GM21717 (cell line): Measurements from ENCODE around the gene CSNK1D.
A peak's percentile ranks its signal among the peaks of the same experiment; 100 is the strongest.

Experiments
- ATAC-seq: cut with Tn5 transposase; IDR thresholded peaks from one replicate; pipeline ENCODE4 v1.9.1; 2021; ENCODE audit warnings: mild to moderate bottlenecking, moderate library complexity; ENCODE audit not compliant: unreplicated experiment

Gene CSNK1D

GRCh38 chr17:82229698-82230608 lies 43.5 kb downstream of the CSNK1D start:
- no peak for ATAC-seq

GRCh38 chr17:82228842-82229697 lies 44.4 kb downstream of the CSNK1D start, which contains the start of gene SLC16A3:
TSS of gene SLC16A3 (plus strand) at chr17:82229042. CDS start at chr17:82236009, 6,967 bp downstream.
- ATAC-seq, result peak; percentile 34

- ATAC-seq, result peak; percentile 31
These were observed 45.1 kb downstream of the CSNK1D start for GRCh38 chr17:82228278-82228841.

GRCh38 chr17:82227629-82228277 lies 45.7 kb downstream of the CSNK1D start:
- ATAC-seq, result no peak

- ATAC-seq, result no peak
These were observed 46.5 kb downstream of the CSNK1D start for GRCh38 chr17:82226809-82227628.

GRCh38 chr17:82226146-82226808 lies 47.2 kb downstream of the CSNK1D start:
- ATAC-seq, result no peak

GRCh38 chr17:82225368-82226029 lies 48.0 kb downstream of the CSNK1D start:
- ATAC-seq, result no peak

- ATAC-seq, result no peak
These were observed 48.8 kb downstream of the CSNK1D start for GRCh38 chr17:82224666-82225065.

- no peak for ATAC-seq
These were observed 50.0 kb downstream of the CSNK1D start for GRCh38 chr17:82223517-82223916.

- no peak for ATAC-seq
These were observed 50.7 kb downstream of the CSNK1D start for GRCh38 chr17:82222816-82223215.

GRCh38 chr17:82221341-82221902 lies 52.1 kb downstream of the CSNK1D start:
- ATAC-seq, result no peak

GRCh38 chr17:82219753-82220709 lies 53.5 kb downstream of the CSNK1D start:
- ATAC-seq, result no peak

GRCh38 chr17:82219083-82219482 lies 54.4 kb downstream of the CSNK1D start:
- ATAC-seq, result no peak

GRCh38 chr17:82218349-82219075 lies 55.0 kb downstream of the CSNK1D start:
- ATAC-seq, result no peak

- ATAC-seq, result no peak
These were observed 55.8 kb downstream of the CSNK1D start for GRCh38 chr17:82217530-82218204.

GRCh38 chr17:82217120-82217529 lies 56.4 kb downstream of the CSNK1D start:
- ATAC-seq, result no peak
